Subcutaneous adipose tissue (tissue), 4 donors: ENCODE measurements around the gene KRT40. TPM values are rescaled to one million over a fixed set of nuclear protein-coding genes. Genes with fewer than 3 reads are reported as not detected.

ENCODE experiments used
- CTCF ChIP-seq: fragments of 450-650 bp; IDR thresholded peaks from one replicate; pipeline ENCODE4 v1.5.1; 2016; ENCODE audit warnings: low read depth, mild to moderate bottlenecking, control low read depth, antibody characterized with exemption, moderate library complexity
- total RNA-seq, 4 donors: library from RNA; depleted of rRNA; stranded (reverse); fragments of >200 nt; gene quantifications; one replicate each; pipeline ENCODE4 v1.1.0, GENCODE V29; 2016

Gene KRT40
- total RNA-seq, 4 donors from 2014 or later, result not detected

GRCh38 chr17:40953881-40954280 is 30.2 kb downstream of the KRT40 start:
- no peak for TF ChIP-seq CTCF

- TF ChIP-seq CTCF, result no peak
These were observed 31.5 kb downstream of the KRT40 start for GRCh38 chr17:40952661-40953060.

GRCh38 chr17:40952154-40952553 is 32.0 kb downstream of the KRT40 start:
- no peak for TF ChIP-seq CTCF

GRCh38 chr17:40951011-40951622 is 33.0 kb downstream of the KRT40 start:
- no peak for TF ChIP-seq CTCF

- no peak for TF ChIP-seq CTCF
These were observed 34.0 kb downstream of the KRT40 start for GRCh38 chr17:40950176-40950575.

- no peak for TF ChIP-seq CTCF
These were observed 34.7 kb downstream of the KRT40 start for GRCh38 chr17:40949418-40949817.

- TF ChIP-seq CTCF, result no peak
These were observed 36.2 kb downstream of the KRT40 start for GRCh38 chr17:40947929-40948328.
